ENCODE measurements around the gene ZNF839.
A peak's percentile ranks its signal among the peaks of the same experiment; 100 is the strongest.

DNA sequence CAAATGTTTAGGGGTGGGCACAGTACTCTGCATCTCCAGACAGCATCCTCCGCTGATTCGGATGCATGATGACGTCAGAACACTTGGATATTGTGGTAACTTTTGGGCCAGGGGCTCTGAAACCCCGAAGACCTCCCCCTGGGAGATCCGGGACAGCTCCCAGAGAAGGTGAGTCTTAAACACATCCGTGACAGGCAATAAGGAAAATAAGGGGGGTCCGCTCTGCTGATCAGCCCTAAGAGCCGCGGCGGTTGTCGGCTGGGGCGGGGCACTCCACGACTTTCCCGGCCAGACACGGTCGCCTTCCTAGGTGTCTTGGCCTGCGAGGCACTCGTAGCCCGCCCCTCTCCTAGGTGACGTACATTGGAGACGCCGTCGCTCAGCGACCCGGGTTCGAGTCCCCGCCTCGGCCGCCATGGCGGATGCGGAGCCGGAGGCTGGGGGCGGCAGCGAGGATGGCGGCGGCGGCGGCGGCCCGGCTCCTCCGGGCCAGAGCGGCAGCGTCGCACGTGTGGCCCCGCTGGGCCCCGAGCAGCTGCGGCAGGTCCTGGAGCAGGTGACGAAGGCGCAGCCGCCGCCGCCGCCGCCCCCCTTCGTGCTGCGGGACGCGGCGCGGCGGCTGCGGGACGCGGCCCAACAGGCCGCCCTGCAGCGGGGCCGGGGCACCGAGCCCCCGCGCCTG lies at the start of gene ZNF839:
- TF ChIP-seq POLR2A (IDR thresholded peaks at IDR 0.05; ENCODE audit: low read depth, low read length) (peak; percentile 30; the same call in 1 of the 2 replicates), POLR2AphosphoS5 (IDR thresholded peaks at IDR 0.05; ENCODE audit: low read depth, low read length) (no peak), TAF1 (IDR thresholded peaks at IDR 0.05; ENCODE audit: borderline replicate concordance, low read depth, low read length) (no peak)
